SIG-M5 treated with dmso at 0.1 percent for 504 hours (cell line): ENCODE measurements around the gene TCF15.

Experiments
- DNase-seq: peaks from one replicate; lab custom pipeline; 2025; ENCODE audit not compliant: unreplicated experiment; lab: John Stamatoyannopoulos, UW

TCF15 gene

DNA sequence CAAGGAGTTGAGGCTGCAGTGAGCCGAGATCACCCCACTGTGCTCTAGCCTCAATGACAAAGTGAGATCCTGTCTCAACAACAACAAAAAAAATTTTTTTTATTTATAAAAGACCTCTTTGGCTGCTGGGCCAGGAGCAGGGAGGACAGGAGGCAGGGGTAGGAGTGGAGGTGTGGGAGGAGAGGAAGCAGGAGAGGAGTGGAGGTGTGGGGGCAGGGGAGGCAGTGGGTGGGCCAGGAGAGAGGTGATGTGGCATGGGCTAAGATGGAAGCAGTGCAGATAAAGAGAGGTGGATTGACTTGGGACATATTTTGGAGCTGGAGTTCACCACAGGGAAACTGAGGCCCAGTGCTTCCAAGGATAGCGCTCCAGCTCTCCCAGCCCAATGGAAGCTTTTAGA is 53.1 kb downstream of the TCF15 start:
- no peak for DNase-seq

DNA sequence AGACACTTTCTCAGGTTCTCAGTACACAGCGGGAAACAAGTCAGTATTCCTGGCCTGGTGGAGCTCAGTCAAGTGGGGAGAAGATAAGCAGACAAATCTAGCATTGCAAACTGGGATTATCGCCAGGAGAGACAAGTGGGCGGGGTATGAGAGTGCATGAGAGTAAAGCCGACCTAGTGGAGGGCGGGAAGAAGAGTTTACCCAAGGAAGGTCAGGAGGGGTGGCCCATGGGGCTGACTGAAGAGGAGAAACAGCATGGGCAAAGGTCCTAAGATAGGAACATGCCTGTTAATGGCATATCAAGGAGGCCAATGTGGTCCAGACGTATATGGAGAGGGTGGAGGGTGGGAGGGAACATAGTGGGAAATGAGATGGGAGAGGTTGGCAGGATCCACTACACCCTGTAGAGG is 54.1 kb downstream of the TCF15 start:
- DNase-seq = no peak
